Hypothalamus (tissue), 51 donors: ENCODE measurements around the gene METTL4.
A peak's percentile ranks its signal among the peaks of the same experiment; 100 is the strongest.
"Not testable (repeated sequence)": the region's sequence is repeated elsewhere in the genome, so short reads cannot be mapped to it uniquely, and the experiment has no call there.

Experiments
- DNase-seq, 51 donors: peaks; one replicate each; lab custom pipeline; 2025; lab: John Stamatoyannopoulos, UW

Gene METTL4

DNA sequence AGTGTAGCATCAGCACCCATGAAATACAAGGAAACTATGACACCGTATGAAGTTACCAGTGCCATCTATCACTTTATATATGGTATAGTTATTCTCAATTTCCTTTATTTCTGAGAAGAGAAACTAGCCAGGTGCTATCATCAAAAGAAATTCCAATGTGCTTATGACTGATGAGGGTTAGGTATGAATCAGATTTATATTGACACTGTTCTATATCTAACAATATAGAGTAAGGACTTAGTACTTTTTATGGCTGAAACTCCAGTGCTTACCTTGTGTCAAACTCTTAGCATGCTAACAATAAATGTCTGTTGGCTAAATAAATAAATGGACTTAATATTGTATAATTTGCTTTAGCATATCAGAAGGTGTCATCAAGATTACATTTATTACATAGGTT, 6.9 kb downstream of the METTL4 start:
- DNase-seq, result no peak

DNA sequence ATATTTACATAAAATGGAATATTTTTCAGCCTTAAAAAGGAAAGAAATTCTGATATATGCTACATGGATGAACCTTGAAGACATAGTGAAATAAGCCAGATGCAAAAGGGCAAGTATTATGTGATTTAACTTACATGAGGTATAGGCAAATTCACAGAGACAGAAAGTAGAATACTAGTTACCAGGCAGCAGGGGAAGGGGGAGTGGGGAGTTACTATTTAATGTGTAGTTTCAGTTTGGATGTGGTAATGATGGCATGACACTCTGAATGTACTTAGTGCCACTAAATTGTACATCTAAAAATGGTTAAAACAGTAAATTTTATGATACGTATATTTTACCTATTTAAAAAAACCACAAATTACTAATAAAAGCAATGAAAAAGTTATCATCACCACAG, 12.1 kb downstream of the METTL4 start:
- no peak for DNase-seq

DNA sequence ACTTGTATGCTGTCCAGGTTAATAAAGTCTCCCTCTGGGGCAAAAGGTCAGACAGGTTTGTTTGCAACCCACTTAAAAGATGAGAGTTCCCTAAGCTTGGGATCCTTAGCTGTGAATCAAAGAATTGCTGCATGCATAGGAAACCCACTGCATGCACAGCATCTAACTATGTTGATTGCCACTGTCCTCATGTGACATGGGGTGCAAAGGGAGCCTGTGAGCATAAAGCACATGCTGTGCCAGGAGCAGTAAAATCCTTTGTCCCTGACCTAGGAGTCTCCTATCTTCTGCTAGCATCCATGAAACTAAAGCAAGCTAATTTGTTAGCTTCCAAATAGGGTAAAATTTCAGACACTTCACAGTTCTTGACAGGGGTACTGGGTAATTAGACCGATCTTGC, 13.8 kb downstream of the METTL4 start:
- DNase-seq, result no peak

DNA sequence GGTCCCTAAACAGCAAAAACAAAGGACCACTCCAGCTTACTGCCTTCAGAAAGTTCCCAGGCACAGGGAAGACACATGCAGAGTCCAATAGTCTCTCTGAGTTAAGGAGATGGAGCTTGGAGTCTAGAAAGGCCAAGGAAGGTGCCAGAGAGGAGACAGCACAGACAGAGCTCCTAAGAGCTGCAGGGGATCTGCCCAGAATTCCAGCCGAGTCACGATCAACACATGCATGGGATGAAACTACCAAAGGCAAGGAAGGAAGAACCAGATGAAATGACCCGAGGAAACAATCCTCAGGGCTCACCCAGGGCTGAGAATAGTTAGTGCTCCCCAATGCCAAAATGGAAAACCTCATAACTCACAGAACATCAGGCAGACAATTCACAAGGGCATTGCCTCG, 15.4 kb downstream of the METTL4 start:
- DNase-seq, result no peak

DNA sequence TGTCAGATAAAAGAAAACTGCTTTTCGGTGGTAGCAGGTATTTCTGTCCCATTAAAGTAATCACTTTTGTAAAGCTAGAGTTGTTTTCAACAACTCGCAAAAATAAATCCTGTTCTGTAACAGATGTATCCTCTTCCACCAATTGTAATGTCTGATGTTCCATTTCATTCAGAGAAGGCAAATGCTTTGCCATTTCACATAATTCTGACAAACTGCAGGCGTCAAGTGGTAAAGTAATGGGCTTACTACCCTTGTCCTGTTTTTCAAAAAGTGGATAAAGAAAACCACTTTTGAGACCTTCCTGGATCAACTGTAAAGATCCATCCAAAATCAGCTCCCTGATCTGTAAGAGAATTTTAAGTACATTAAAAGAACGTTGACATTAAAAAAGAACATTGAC, 16.6 kb downstream of the METTL4 start:
- no peak for DNase-seq

DNA sequence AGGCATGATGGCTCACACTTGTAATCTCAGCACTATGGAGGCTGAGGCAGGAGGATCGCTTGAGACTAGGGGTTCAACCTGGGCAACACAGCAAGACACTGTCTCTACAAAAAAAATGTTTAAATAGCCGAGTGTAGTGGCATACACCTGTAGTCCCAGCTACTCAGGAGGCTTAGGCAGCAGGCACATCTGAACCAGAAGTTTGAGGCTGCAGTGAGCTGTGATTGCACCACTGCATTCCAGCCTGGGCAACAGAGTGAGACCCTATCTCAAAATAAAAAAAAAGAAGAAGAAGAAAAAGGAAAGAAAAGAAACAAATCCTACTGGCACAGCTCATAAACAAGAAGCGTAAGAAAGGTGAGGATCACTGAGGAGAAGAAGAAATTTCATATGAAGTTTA, 19.9 kb downstream of the METTL4 start:
- DNase-seq, result no peak

DNA sequence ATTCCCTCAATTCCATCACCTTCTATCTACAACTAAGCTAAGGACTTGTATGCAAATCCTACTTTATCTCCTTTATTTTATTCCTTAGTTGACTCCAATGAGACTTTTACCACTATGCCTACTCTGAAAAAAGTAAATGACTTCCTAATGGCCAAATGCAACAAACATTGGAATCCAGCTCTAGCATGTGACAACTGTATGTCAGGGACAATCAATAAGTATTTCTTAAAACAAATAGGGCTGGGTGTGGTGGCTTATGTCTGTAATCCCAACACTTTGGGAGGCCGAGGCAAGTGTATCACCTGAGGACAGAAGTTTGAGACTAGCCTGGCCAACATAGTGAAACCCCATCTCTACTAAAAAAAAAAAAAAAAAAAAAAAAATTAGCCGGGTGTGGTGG, 21.8 kb downstream of the METTL4 start:
- no peak for DNase-seq

DNA sequence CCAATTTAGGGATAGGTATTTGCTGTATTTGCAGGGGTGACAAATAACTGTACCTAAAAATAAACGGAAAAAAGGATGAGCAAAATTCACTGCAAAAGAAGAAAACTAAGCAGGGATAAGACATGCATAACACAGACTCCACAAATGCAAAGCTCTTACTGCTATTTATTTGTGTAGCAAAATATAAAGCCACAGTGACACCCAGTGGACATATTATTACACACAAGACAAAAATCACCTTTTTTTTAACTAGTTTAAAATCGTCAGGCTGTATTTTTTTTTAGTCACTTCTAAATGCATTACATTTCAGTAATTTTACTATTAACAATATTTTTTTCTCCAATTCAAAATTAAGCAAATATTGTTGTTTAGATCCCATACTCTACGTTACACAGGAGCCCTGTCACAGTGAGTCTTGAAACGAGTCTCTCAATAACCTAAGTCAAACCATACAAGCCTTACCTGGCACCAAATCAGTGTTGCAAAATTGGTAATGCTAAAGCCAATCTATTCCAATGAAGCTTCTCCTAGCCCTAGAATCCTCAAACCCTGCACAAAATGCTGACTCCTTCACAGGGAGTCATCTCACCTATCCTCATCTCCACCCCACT, 23.7 kb downstream of the METTL4 start:
- DNase-seq, result peak in 1 of 51 donors; percentile 32

DNA sequence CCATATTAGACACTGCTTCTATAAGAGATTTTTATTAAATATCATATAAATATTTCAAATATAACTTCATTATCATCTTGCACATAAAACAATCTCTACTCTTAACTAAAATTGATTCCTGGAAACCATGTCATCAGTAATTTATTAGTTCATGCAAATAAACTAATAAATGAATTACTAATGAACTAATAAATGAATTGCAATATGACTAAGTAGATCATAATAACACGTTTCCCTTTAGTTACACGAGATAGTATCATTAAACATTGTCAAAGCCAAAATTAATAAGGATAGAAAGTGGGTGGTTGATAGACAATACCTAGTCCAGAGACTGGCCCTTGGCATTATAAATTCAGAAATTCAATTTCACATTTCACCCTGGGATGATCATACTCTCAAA, 26.1 kb downstream of the METTL4 start:
- no peak for DNase-seq

DNA sequence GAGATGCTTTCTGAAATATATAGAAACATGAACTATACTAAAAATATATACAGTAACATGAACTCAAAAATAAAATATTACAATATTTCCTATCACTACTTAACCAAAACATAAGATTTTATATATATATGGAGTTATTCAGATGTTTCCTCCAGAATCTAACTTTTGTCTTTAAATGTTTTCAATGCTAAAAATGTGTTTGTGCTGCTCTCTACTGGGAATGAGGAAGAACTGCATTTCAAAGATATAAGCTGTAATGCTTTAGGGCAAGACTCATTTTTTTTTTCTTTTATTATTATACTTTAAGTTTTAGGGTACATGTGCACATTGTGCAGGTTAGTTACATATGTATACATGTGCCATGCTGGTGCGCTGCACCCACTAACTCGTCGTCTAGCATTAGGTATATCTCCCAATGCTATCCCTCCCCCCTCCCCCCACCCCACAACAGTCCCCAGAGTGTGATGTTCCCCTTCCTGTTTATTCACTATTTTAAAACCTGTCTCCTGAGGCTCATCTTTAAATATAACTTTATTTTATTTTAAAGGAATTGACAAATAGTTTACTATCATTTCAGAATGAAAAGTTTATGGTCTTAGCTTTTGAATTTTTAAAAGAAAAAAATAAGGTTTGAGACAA, 29.3 kb downstream of the METTL4 start:
- DNase-seq, result not testable (repeated sequence)

DNA sequence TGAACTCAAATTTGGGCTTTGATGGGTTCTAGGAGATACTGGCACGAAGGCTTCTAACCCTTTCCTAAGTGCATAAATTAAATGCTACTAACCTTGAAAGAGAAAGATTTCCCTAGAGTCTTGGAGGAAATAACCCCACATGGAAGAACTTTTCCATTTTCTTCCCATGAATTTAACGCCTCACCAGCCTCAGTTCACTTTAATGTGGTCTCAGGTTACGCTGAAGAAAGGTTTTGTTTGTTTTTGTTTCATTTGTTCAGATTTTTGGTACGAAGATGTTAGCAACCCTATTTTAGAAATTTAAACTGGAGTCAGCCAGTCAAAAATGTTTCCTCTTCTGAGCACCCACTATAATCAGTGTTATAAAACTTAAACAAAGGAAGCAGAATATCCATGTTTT, 30.7 kb downstream of the METTL4 start:
- no peak for DNase-seq

DNA sequence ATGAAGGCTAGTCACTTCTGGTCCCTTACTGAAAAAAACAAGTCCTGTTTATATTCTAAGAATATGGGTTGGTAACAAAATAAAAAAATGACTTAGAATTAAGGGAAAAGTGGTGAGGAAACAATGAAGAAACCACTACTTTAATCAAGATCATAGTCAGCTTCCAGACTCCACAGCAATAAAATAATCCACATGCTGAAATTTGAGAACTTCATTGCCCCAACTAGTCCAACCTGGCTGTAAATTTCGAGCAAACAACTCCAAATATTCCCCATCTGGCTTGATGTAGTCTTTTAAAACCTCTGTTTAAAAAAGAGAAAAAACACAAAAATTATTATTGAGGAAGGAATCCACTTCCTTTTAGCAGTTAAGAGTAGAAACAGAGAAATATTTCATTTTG, 32.5 kb downstream of the METTL4 start:
- no peak for DNase-seq

DNA sequence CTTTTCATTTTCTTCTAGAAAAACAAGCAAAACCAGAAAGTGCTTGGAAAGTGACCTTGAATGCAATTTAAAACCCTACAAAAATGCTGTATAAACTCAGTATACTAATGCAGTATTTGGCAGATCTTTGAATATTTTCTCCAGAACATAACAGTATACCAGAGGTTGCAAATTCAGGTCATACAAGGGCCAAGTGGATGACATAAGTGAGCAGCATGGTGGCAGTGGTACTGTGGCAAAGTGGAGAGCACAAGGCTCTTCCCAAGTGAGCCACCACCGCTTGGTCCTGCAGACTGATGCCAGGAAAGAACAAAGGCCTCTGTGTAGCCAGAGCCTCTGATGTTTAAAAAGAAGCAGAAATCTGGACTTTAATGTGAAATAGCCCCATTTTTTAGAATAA, 33.1 kb downstream of the METTL4 start:
- DNase-seq, result peak in 17 of 51 donors; percentile 1 to 51 (median 9)

DNA sequence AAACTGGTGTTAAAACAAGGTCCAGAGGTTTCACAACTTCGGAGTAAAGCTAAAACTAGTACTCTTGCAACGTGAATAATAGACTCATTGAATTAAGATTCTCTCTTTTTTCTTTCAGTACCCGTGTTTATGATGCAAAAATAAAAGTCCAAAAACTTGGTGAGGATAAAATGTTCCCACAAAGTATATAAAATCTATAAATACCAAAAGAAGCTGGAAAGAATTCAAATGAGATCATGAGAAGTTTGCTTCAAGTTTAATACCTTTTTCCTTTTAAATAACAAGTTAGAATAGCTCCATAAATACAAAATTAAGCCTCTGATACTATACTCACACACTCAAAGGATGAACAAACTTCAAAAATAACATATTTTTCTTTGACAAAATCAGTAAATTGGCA, 34.0 kb downstream of the METTL4 start:
- no peak for DNase-seq

DNA sequence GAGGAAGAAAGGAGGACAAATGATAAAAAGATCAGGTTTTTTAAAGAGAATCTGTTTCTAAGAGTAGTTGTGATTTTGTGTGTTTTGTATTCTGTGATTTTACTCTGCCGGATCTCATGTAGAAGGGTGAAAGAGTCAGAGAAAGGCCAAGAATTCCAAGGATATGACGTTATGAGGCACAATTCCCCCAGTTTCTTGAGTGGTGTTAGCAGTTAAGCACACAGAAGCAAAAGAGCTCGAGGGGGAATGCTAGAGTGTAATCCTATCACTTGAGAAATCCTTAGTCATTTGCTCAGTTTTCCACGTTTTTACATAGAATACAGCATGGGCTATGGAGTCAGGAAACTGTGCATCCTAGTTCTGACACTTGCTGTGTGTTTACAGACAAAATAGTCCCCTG, 34.8 kb downstream of the METTL4 start:
- no peak for DNase-seq

DNA sequence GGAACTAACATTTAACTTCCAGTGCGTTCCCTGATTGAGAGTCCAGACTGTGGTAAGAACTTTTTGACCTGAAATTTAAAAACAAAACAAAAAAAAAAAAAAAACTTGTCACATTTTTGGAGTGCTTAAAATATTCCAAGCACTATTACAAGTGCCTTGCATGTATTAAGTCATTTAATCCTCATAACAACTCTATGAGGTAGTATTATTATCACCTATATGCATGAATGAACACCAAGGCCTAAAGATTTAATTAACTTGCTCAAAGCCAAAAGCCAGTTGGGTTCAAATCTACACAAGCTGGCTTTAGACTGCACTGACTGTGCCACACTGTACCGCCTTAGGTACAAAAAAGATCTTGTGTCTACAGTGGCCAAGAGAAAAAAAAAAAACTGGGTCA, 35.2 kb downstream of the METTL4 start:
- no peak for DNase-seq

DNA sequence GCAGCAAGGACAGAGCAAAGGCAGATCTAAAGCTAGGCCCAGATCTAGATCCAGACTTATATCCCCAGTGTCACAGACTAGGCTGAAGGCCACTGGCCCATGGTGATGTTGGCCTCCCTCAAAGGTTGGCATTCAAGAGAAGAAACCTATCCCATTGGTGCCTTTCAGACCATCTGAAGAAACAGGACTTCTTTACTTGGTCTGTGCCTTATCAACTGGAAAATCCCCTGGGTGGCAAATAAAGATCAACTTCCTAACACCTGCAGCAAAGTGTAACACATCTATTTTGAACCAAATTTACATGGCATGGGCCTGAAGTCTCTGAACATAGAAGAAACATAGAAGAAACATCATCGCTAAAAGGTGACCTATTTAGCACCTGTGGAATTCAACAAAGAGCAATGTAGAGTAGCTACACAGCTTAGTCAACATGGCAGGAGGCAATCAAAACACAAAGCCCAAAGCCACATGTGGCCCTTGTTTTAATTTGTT, 35.8 kb downstream of the METTL4 start:
- no peak for DNase-seq

DNA sequence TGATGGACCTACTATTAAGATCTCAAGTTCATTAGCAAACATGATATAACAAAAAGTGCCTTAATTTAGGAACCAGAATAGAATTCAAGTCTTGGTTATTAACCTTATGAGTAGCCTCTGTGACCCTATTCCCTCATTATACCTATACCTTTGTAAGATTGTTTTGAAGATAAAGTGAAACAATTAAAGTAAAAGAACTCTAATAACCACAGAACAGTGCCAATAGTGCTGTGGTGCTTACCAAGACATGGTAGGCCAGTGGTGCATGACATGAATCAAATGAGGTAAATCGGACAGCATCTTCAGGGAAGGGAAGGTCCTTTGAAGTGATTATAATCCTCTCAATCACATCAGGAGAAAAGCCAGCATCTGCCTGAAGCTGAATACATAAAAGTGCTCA, 36.4 kb downstream of the METTL4 start:
- no peak for DNase-seq

DNA sequence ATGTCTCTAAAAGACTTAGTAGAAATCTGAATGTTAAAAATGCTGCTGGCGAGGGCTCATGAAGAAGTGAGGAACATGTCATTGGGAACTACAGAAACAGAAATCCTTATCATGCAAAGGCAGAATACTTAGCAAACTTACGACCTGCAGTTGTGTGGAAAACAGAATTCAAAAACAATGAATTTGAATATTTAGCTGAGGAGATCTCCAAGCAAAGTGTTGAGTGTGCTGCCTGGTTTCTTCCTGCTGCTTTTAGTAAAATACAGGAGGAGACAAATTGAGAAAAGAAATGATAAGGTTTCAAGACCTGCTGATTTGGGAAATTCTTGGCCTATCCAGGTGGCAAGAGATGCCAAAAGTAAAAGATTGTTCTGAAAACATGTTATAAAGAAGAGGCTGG, 38.5 kb downstream of the METTL4 start:
- no peak for DNase-seq

DNA sequence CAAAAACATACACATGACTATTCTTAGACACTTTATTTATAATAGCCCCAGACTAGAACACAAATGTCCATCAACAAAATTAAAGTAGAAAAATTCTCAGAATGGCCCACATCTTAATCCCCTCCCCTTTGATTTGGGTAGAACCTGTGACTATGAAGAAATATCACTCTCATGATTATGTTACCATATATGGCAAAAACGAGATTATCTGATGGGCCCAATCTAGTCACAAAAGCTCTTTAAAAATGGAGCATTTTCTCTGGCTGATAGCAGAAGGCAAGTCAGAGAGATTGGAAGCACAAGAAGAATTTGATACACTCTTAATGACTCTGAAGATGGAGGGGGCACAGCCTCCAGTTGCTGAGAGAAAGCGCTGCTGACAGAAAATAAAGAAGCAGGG, 39.6 kb downstream of the METTL4 start:
- no peak for DNase-seq

DNA sequence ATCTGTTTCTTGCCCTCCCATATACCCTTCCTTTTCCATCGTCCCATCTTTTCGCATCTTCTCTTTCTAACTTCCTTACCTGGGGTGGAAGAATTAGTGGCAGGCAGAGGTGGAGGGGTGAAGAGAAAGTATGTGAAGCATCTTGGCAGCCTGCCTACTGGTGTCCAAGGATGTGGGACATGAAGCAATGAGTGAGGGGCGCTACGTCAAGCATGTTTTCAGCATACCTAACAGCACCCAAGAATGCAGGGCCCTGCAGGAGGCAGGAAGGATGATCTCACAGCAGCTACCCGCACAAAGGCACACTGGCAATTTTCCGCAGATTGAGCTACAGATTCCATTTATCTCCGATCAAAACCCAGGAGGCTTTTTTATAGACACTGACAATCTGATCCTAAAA, 42.2 kb downstream of the METTL4 start:
- DNase-seq, result no peak

DNA sequence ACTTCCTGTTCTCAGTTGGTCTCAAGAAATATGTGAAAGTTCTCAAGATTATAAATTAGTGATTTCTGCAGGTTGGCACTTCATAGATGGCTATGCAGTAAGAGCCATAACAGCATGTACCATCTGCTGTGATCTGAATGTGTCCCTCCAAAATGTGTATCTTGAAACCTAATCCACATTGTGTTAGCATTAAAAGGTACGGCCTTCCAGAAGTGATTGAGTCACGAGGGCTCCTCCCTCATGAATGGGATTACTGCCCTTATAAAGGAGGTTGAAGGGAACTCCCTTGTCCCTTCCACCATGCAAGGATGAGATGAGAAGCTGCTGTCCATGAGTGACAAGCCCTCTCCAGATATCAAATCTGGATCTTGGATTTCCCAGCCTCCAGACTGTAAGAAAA, 45.0 kb downstream of the METTL4 start:
- no peak for DNase-seq

DNA sequence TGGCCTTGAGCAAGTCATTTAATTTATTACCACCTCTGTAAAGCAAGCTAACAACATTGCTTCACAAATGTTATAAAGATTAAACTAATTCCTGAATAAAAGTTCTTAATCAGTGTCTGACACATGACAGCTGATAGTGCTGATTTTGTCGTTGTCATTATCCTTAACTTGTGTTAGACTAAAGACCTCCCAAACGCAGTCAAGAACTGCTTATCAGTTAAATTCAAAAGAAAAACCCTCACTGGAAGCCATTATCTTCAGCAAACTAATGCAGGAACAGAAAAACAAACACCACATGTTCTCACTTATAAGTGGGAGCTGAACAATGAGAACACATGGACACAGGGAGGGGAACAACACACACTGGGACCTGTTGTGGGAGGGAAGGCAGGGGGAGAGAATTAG, 46.5 kb downstream of the METTL4 start:
- not testable (repeated sequence) for DNase-seq
